SU-DHL-6 (cell line): ENCODE measurements around the gene ZNF770.

Experiments
- EZH2phosphoT487 ChIP-seq: fragments of 200-600 bp; sonication (generic), shearing (Covaris generic); conservative IDR thresholded peaks from 2 replicates; pipeline ENCODE4 v1.6.1; 2018; ENCODE audit warnings: mild to moderate bottlenecking, antibody characterized with exemption, low read length, moderate library complexity, mixed read lengths
- TF ChIP-seq, protein P1 (sequence below): fragments of 200-600 bp; sonication (generic); IDR thresholded peaks from one replicate; pipeline ENCODE4 v1.5.1; 2017; ENCODE audit warnings: antibody characterized with exemption, mild to moderate bottlenecking, low read length, moderate library complexity; ENCODE audit not compliant: insufficient read depth, poor library complexity, severe bottlenecking

DNA sequence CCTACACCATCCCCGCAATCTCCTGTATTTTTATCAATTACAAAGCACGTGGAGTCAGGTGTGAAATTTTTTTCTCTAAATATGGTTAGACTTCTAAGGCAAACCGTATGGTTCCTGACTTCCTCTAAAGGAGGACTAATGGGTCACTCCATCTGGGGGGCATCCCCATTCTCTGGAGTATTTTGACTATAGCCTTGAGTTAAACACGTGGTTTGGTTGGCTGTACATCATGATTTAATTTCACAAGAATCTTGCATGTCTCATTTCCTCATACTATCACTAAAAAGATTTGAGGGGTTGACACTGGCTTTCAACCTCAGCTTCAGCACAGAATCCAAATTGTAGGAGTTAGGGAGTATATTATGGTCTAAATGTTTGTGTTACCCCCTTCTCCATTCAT lies 25.3 kb upstream of the ZNF770 start:
- TF ChIP-seq, protein P1, sequence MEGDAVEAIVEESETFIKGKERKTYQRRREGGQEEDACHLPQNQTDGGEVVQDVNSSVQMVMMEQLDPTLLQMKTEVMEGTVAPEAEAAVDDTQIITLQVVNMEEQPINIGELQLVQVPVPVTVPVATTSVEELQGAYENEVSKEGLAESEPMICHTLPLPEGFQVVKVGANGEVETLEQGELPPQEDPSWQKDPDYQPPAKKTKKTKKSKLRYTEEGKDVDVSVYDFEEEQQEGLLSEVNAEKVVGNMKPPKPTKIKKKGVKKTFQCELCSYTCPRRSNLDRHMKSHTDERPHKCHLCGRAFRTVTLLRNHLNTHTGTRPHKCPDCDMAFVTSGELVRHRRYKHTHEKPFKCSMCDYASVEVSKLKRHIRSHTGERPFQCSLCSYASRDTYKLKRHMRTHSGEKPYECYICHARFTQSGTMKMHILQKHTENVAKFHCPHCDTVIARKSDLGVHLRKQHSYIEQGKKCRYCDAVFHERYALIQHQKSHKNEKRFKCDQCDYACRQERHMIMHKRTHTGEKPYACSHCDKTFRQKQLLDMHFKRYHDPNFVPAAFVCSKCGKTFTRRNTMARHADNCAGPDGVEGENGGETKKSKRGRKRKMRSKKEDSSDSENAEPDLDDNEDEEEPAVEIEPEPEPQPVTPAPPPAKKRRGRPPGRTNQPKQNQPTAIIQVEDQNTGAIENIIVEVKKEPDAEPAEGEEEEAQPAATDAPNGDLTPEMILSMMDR, result no peak
- TF ChIP-seq EZH2phosphoT487, result no peak
